CD4-positive, alpha-beta T cell (primary cell): ENCODE measurements around the gene CCBE1. TPM values are rescaled to one million over a fixed set of nuclear protein-coding genes. Genes with fewer than 3 reads are reported as not detected.

Experiments used
- ATAC-seq: fragments of 200-7000 bp; cut with Tn5 transposase; one replicate; pipeline ENCODE4 v1.10.0; 2022; ENCODE audit warnings: mild to moderate bottlenecking; ENCODE audit not compliant: poor library complexity
- CTCF ChIA-PET: fragments of 350-600 bp; sonication (Branson Sonifier 250); formaldehyde crosslinking; loops from one replicate; lab custom pipeline; 2021; ENCODE audit warnings: antibody characterized with exemption, inconsistent platforms; lab: Charles Lee
- POLR2A ChIA-PET: fragments of 350-600 bp; sonication (Branson Sonifier 250); formaldehyde crosslinking; loops from one replicate; lab custom pipeline; 2021; ENCODE audit warnings: antibody characterized with exemption, inconsistent platforms; lab: Charles Lee
- DNase-seq, 14 experiments: peaks; one replicate each; pipeline ENCODE4 v3.0.0-alpha.2; 2013 to 2020; ENCODE audit warnings: mixed read lengths in 2 of 14
- H3K27ac ChIP-seq, 2 donors: one replicate each; pipeline versions ENCODE4 v1.5.1 to v1.7.0; 2013; ENCODE audit warnings: low read length in 2 of 2, low read depth in 1 of 2, mild to moderate bottlenecking in 1 of 2
- H3K27me3 ChIP-seq, 2 experiments: 1 replicate in 1 of 2; 2 replicates in 1 of 2; pipeline versions ENCODE4 v1.6.1 to v1.7.0; 2013; ENCODE audit warnings: low read length in 2 of 2, control low read depth in 1 of 2, mild to moderate bottlenecking in 1 of 2, moderate library complexity in 1 of 2; ENCODE audit not compliant: insufficient read depth in 2 of 2, control insufficient read depth in 1 of 2
- H3K36me3 ChIP-seq: one replicate; pipeline ENCODE4 v1.6.1; 2013; ENCODE audit warnings: low read length, control low read depth; ENCODE audit not compliant: insufficient read depth
- H3K4me1 ChIP-seq: one replicate; pipeline ENCODE4 v1.6.1; 2013; ENCODE audit warnings: low read length, control low read depth; ENCODE audit not compliant: insufficient read depth
- H3K4me3 ChIP-seq: one replicate; pipeline ENCODE4 v1.5.1; 2013; ENCODE audit warnings: mild to moderate bottlenecking, low read length, moderate library complexity
- H3K9me3 ChIP-seq, 2 experiments: 1 replicate in 1 of 2; 2 replicates in 1 of 2; pipeline versions ENCODE4 v1.6.1 to v1.7.0; 2013; ENCODE audit warnings: low read length in 2 of 2, mild to moderate bottlenecking in 2 of 2, control low read depth in 1 of 2, moderate library complexity in 1 of 2; ENCODE audit not compliant: control insufficient read depth in 1 of 2, insufficient read depth in 1 of 2
- H3K27ac Mint-ChIP-seq: one replicate; pipeline ENCODE4 v1.8.0; 2020; ENCODE audit warnings: mixed read lengths
- H3K27me3 Mint-ChIP-seq: one replicate; pipeline ENCODE4 v1.8.0; 2021; ENCODE audit warnings: mixed read lengths
- H3K36me3 Mint-ChIP-seq: one replicate; pipeline ENCODE4 v1.8.0; 2021; ENCODE audit warnings: low read depth, mixed read lengths
- H3K4me1 Mint-ChIP-seq: one replicate; pipeline ENCODE4 v1.8.0; 2021; ENCODE audit warnings: low read depth, mixed read lengths
- H3K4me3 Mint-ChIP-seq: one replicate; pipeline ENCODE4 v1.8.0; 2020; ENCODE audit warnings: mild to moderate bottlenecking, mixed read lengths
- H3K9me3 Mint-ChIP-seq: one replicate; pipeline ENCODE4 v1.8.0; 2020; ENCODE audit warnings: mixed read lengths
- intact Hi-C, 2 experiments: fragments of 100-400 bp; cut with DNase I in 1 of 2; cut with micrococcal nuclease in 1 of 2; formaldehyde crosslinking; loops; one replicate each; pipeline versions ENCODE4 v1.15.1 to v1.9.0; 2023 to 2025; cut with DNase I, micrococcal nuclease
- total RNA-seq, 174 experiments: library from RNA in 2 of 174; stranded (reverse) in 2 of 174; gene quantifications; one replicate each; pipeline ENCODE4 v1.2.3 and lab custom pipeline; 2021 to 2026
- TF ChIP-seq, protein P1 (sequence below): fragments of 200-600 bp; IDR thresholded peaks from one replicate; pipeline ENCODE4 v1.8.0; 2022; ENCODE audit warnings: antibody characterized with exemption, mild to moderate bottlenecking

CCBE1 gene
- total RNA-seq, 2 experiments from 2014 or later, result not detected

DNA sequence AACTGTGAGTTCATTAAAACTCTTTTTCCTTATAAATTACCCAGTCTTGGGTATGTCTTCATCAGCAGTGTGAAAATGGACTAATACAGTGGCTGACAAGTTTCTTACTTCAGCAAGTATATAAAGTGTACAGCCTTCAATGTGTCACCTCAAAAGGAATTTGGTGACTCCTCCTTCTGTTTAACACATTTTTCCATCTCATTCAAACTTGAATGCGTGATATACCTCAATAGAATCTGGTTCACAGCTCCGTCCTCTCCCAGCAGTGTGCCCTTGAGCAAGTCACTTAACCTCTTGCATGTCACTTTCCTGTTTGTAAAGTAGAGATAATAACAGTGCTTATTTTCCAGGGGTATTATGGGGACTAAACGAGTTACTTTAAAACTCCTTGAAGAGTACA is 159.6 kb downstream of the CCBE1 start:
- H3K4me3 ChIP-seq, result no peak overlapping the region
- H3K36me3 ChIP-seq, result no peaks in the 10 kb centered on the region
- Mint-ChIP-seq H3K27me3 (peaks cover 18% of the 10 kb centered on the region), H3K4me3 (no peak overlapping the region), H3K9me3 (no peaks in the 10 kb centered on the region), H3K4me1 (no peaks in the 10 kb centered on the region), H3K36me3 (no peaks in the 10 kb centered on the region), H3K27ac (no peak overlapping the region)
- no peak overlapping the region for H3K27ac ChIP-seq
- intact Hi-C loops, result no loop called here
- ChIA-PET POLR2A (no interaction called here), CTCF (interaction anchor here (1.3 kb wide), 1 partner anchor 9 kb away, joined by 3 read pairs; no protein-coding TSS in a partner anchor)
- no peaks in the 10 kb centered on the region for H3K27me3 ChIP-seq
- DNase-seq (no peak), ATAC-seq (no peak)
- no peaks in the 10 kb centered on the region for H3K9me3 ChIP-seq
- TF ChIP-seq, protein P1, sequence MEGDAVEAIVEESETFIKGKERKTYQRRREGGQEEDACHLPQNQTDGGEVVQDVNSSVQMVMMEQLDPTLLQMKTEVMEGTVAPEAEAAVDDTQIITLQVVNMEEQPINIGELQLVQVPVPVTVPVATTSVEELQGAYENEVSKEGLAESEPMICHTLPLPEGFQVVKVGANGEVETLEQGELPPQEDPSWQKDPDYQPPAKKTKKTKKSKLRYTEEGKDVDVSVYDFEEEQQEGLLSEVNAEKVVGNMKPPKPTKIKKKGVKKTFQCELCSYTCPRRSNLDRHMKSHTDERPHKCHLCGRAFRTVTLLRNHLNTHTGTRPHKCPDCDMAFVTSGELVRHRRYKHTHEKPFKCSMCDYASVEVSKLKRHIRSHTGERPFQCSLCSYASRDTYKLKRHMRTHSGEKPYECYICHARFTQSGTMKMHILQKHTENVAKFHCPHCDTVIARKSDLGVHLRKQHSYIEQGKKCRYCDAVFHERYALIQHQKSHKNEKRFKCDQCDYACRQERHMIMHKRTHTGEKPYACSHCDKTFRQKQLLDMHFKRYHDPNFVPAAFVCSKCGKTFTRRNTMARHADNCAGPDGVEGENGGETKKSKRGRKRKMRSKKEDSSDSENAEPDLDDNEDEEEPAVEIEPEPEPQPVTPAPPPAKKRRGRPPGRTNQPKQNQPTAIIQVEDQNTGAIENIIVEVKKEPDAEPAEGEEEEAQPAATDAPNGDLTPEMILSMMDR, result no peak
- H3K4me1 ChIP-seq, result no peaks in the 10 kb centered on the region

DNA sequence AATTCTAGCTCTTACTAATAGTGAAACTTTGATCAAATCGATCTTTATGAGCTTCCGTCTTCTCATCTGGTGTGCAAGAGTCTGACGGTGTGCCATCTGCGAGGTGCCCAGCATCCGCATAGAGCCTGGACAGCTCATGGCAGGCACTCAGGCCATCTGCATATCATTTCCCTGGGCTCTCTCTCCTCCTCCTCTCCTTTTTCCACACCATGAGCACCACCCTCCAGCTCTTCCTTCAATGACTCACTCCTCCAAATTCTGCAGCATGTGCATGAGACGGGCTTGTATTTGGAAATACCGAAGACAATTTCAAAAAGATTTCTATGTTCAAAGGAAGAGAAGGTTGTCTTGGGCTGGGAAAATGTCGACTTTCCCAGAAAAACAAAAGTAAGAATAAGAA is 161.1 kb downstream of the CCBE1 start:
- TF ChIP-seq, protein P1, result no peak
- intact Hi-C loops, result no loop called here
- no peak overlapping the region for H3K4me3 Mint-ChIP-seq
- no peaks in the 10 kb centered on the region for H3K36me3 Mint-ChIP-seq
- ATAC-seq, result no peak
- ChIA-PET CTCF (no interaction called here), POLR2A (no interaction called here)
- H3K4me1 Mint-ChIP-seq, result no peaks in the 10 kb centered on the region
- H3K9me3 Mint-ChIP-seq, result no peaks in the 10 kb centered on the region
- Histone ChIP-seq H3K4me3 (no peak overlapping the region), H3K36me3 (no peaks in the 10 kb centered on the region), H3K27ac (no peak overlapping the region), H3K27me3 (no peaks in the 10 kb centered on the region), H3K9me3 (no peaks in the 10 kb centered on the region), H3K4me1 (no peaks in the 10 kb centered on the region)
- no peak for DNase-seq
- no peak overlapping the region for H3K27ac Mint-ChIP-seq
- H3K27me3 Mint-ChIP-seq, result peaks cover 26% of the 10 kb centered on the region

DNA sequence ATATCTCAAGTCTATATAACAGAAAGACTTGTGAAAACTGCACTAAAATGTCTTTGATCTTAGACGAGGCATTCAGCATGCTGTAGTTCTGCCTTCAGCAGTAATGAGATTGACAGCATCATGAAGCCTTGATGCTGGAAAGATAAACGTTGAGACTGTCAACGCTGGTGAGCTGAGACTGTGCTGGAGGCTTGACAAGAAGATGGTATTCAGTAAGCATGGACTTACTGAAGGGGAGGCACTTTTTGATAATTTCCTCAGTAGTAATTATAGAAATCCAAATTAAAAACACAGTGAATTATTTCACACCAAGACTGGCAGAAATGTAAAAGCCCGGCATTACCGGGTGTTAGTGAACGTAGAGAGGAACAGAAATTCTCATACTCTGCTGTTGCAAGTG is 162.2 kb downstream of the CCBE1 start:
- Mint-ChIP-seq H3K27me3 (peaks cover 31% of the 10 kb centered on the region), H3K9me3 (no peaks in the 10 kb centered on the region), H3K27ac (no peak overlapping the region), H3K4me3 (no peak overlapping the region), H3K36me3 (no peaks in the 10 kb centered on the region), H3K4me1 (no peaks in the 10 kb centered on the region)
- H3K27me3 ChIP-seq, result no peaks in the 10 kb centered on the region
- TF ChIP-seq, protein P1, result no peak
- POLR2A ChIA-PET, result interaction anchor here (0.7 kb wide), 1 partner anchor 299 kb away, joined by 3 read pairs; no protein-coding TSS in a partner anchor
- no peak overlapping the region for H3K27ac ChIP-seq
- no peak for ATAC-seq
- H3K36me3 ChIP-seq, result no peaks in the 10 kb centered on the region
- CTCF ChIA-PET, result no interaction called here
- no peak for DNase-seq
- H3K4me3 ChIP-seq, result no peak overlapping the region
- intact Hi-C loops, result no loop called here
- H3K4me1 ChIP-seq, result no peaks in the 10 kb centered on the region
- H3K9me3 ChIP-seq, result no peaks in the 10 kb centered on the region
